Ovary (tissue), 9 donors: ENCODE results near the gene HIGD2A. TPM values are rescaled to one million over a fixed set of nuclear protein-coding genes. Genes with fewer than 3 reads are reported as not detected.
A peak's percentile ranks its signal among the peaks of the same experiment; 100 is the strongest.

Experiments
- DNase-seq, 5 donors: peaks; one replicate each; pipeline ENCODE4 v3.0.0-alpha.2; 2019 to 2020
- H3K27ac ChIP-seq, 2 donors: fragments of 200-600 bp; one replicate each; pipeline versions ENCODE4 v1.5.1 to v1.8.0; 2019 to 2022
- H3K27me3 ChIP-seq: fragments of 200-600 bp; one replicate; pipeline ENCODE4 v1.8.0; 2022
- H3K36me3 ChIP-seq: fragments of 200-600 bp; sonication (generic); one replicate; pipeline ENCODE4 v1.5.1; 2019
- H3K4me1 ChIP-seq: one replicate; pipeline ENCODE4 v1.8.1; 2013; ENCODE audit warnings: mild to moderate bottlenecking, moderate library complexity; ENCODE audit not compliant: insufficient read depth
- H3K4me3 ChIP-seq: fragments of 200-600 bp; sonication (generic); one replicate; pipeline ENCODE4 v1.5.1; 2017
- H3K9me3 ChIP-seq, 2 donors: fragments of 200-600 bp in 1 of 2; sonication (generic) in 1 of 2; one replicate each; pipeline versions ENCODE4 v1.5.1 to v1.8.1; 2013 to 2019; ENCODE audit warnings: mild to moderate bottlenecking in 1 of 2, moderate library complexity in 1 of 2
- CTCF ChIP-seq, 3 donors: fragments of 450-650 bp in 2 of 3; fragments of 200-600 bp in 1 of 3; IDR thresholded peaks; one replicate each; pipeline versions ENCODE4 v1.5.1 to v1.8.0; 2016 to 2022; ENCODE audit warnings: antibody characterized with exemption in 3 of 3, mild to moderate bottlenecking in 1 of 3
- EP300 ChIP-seq: sonication (generic); formaldehyde crosslinking; IDR thresholded peaks from one replicate; pipeline ENCODE4 v1.6.1; 2017; ENCODE audit warnings: antibody characterized with exemption
- POLR2A ChIP-seq: fragments of 450-650 bp; IDR thresholded peaks from one replicate; pipeline ENCODE4 v1.6.1; 2017; ENCODE audit warnings: antibody characterized with exemption, mild to moderate bottlenecking, moderate library complexity
- WGBS, 3 donors: extraction: QIAGEN DNeasy Blood & Tissue Kit in 1 of 3; methylation state at CpG; one replicate each; pipeline versions ENCODE4 v1.1.5 to v1.1.7; 2013 to 2017; 5-methylcytosine and 5-hydroxymethylcytosine counted together
- intact Hi-C, 4 donors: fragments of 100-400 bp; cut with DNase I; formaldehyde crosslinking; loops; one replicate each; pipeline versions ENCODE4 v1.11.0 to v1.15.1; 2022 to 2023
- polyA plus RNA-seq, 2 donors: library from polyadenylated mRNA; stranded (reverse); fragments of 200-250 nt in 1 of 2; fragments of 350-450 nt in 1 of 2; fragmentation: Illumina TruSeq in 1 of 2; extraction: RNeasy Lipid Tissue Mini Kit (QIAGEN cat#74804) in 1 of 2; gene quantifications; one replicate each; pipeline ENCODE4 v1.2.3, GENCODE V29; 2013 to 2014
- total RNA-seq, 7 donors: library from RNA; depleted of rRNA in 2 of 7; stranded (reverse); fragments of >200 nt in 2 of 7; fragmentation: NEBNext Ultra II Directional in 3 of 7; extraction: Animal tissue kit (Norgen Biotek cat#: 25700) in 3 of 7; gene quantifications; one replicate each; pipeline versions ENCODE4 v1.1.0 to v1.2.4, GENCODE V29; 2016 to 2023
- donor health status: DM: no; HTN: no; CAD: no; lungs with moderate emphysema.
- donor health status: DM: no; HTN: no; CAD: no.
- donor health status: Bipolar disorder and iron deficiency.
- donor health status: DM: yes; HTN: yes; CAD: no.
- donor health status: DM: no; HTN: no; CAD: no.
- donor health status: DM: yes; HTN: yes; CAD: no.

Gene HIGD2A
- total and polyA plus RNA-seq, 9 donors = 64.3 to 131 (median 100) TPM

GRCh38 chr5:176389135-176390123, 878 bp downstream of the HIGD2A start:
- H3K9me3 ChIP-seq = no peaks in the 10 kb centered on the region
- TF ChIP-seq POLR2A (peak; percentile 79), CTCF (IDR thresholded peaks at IDR 0.05) (no peak)
- 26 to 27% (median 27%) methylated on average over 41 of the region's 41 CpGs for WGBS, 3 donors
- H3K36me3 ChIP-seq = no peaks in the 10 kb centered on the region
- peaks cover 7% of the 10 kb centered on the region for H3K4me1 ChIP-seq
- peak overlapping the region; percentile 84 to 95 for H3K27ac ChIP-seq
- no peaks in the 10 kb centered on the region for H3K27me3 ChIP-seq
- peak overlapping the region; percentile 76 for H3K4me3 ChIP-seq
- DNase-seq = peak in 1 of 5 donors; percentile 6
- intact Hi-C loops = loop anchor here in 1 of 4 donors (2.0 kb wide), 1 partner anchor 59 kb away; the partner anchor contains the start of gene FAF2

- no peak for DNase-seq
- 89 to 92% (median 90%) methylated on average over 4 of the region's 4 CpGs for WGBS, 3 donors
- H3K27me3 ChIP-seq = no peaks in the 10 kb centered on the region
- no peaks in the 10 kb centered on the region for H3K36me3 ChIP-seq
- intact Hi-C loops = no loop called here
- no peak overlapping the region for H3K4me3 ChIP-seq
- H3K4me1 ChIP-seq = peaks cover 19% of the 10 kb centered on the region
- no peaks in the 10 kb centered on the region for H3K9me3 ChIP-seq
- TF ChIP-seq EP300 = no peak
- TF ChIP-seq CTCF (IDR thresholded peaks at IDR 0.05) = no peak
- TF ChIP-seq POLR2A = no peak
- no peak overlapping the region for H3K27ac ChIP-seq
Measured at GRCh38 chr5:176391479-176391878, 2.9 kb downstream of the HIGD2A start.

GRCh38 chr5:176391999-176392398, 3.4 kb downstream of the HIGD2A start:
- no peaks in the 10 kb centered on the region for H3K36me3 ChIP-seq
- no peaks in the 10 kb centered on the region for H3K27me3 ChIP-seq
- WGBS, 3 donors = 65 to 73% (median 71%) methylated on average over 4 of the region's 4 CpGs
- peak in 1 of 5 donors; percentile 5 for DNase-seq
- H3K27ac ChIP-seq = no peak overlapping the region
- H3K4me1 ChIP-seq = peaks cover 21% of the 10 kb centered on the region
- H3K4me3 ChIP-seq = no peak overlapping the region
- no peak for TF ChIP-seq CTCF (IDR thresholded peaks at IDR 0.05)
- no peak for TF ChIP-seq POLR2A
- no peak for TF ChIP-seq EP300
- intact Hi-C loops = no loop called here
- H3K9me3 ChIP-seq = no peaks in the 10 kb centered on the region

GRCh38 chr5:176392526-176392925, 4.0 kb downstream of the HIGD2A start:
- intact Hi-C loops = no loop called here
- no peaks in the 10 kb centered on the region for H3K27me3 ChIP-seq

More at GRCh38 chr5:176392526-176392925, 4.0 kb downstream of the HIGD2A start:
- peaks cover 17% of the 10 kb centered on the region for H3K4me1 ChIP-seq
- TF ChIP-seq POLR2A (no peak), CTCF (IDR thresholded peaks at IDR 0.05) (no peak), EP300 (no peak)
- no peak overlapping the region for H3K27ac ChIP-seq
- H3K9me3 ChIP-seq = no peaks in the 10 kb centered on the region
- H3K36me3 ChIP-seq = no peaks in the 10 kb centered on the region
- DNase-seq = peak in 1 of 5 donors; percentile 51
- WGBS, 3 donors = 58 to 72% (median 64%) methylated on average over 11 of the region's 11 CpGs
- no peak overlapping the region for H3K4me3 ChIP-seq
